ENCODE data around the gene LAMTOR1. TPM values are rescaled to one million over a fixed set of nuclear protein-coding genes. Genes with fewer than 3 reads are reported as not detected.

Gene LAMTOR1
- total RNA-seq, 1 donor from 2014 or later: 82.0 TPM

DNA sequence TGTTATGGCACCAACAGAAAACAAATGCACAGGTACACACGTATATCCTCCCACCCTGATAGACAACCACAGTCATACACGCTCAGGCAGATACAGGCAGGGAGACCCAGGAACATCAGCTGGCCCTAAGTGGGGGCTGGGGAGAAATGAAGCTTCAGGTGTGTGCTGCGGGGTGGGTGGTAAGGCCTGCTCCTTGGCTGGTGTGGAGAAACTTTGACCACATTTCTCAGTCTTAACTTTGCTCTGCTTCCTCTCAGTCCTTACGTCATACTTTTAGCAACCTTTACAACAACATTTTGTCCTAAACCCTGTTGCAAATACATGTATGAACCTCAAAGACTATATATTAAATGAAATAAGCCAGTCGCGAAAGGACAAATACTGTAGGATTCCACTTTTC lies 16.1 kb upstream of the LAMTOR1 start:
- no peak for DNase-seq (ENCODE audit: low read depth)

DNA sequence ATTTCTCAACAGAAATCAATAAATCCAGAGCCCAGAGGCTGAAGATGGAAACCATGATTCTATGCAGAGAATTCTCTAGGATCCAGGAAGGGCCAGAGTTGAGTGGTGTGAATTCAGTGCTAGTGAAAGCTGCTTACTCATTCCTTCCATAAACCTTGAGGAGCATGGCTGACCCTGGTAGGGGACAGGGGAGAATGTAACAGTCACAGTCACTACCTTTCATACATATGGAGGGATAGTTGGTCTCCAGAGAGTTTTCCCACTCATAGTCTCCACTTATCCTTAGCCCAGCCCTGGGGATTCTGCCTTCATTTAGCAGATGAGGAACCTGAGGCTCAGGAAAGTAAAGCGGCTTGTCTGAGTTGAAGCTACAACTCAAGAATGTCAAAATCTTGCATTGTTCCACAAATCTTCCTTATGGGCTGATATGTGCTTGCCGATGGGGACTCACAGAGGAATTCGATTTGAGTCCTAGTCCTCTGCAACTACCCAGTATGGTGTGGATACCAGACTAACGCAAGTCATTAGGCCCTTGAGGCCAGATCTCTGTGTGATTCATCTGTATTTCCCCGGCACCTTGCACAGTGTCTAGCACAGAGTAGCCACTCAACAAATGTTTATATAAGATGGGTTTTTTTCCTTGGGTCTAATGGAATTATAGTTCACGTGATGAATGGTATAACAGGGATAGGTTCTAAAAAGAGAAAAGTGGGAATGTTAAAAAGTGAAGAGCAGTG lies 13.1 kb upstream of the LAMTOR1 start:
- DNase-seq (ENCODE audit: low read depth): no peak

DNA sequence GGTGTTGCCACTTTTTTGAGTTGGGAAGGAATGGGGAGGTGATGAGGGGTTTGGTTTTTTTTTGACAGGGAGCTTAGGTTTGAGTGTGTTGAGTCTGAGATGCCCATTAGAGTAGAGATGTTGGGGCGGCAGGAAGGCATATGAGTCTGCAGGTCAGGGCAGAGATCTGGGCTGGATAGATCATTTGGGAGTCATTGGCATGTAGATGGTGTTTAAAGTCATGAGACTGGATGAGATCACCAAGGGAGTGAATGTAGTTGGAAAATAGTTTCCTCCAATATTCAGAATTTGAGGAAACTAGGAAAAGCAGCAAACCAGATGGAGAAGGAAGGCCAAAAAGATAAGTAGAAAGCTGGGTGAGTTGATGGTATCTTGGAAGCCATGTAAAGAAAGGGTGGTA lies 11.5 kb upstream of the LAMTOR1 start:
- no peak for DNase-seq (ENCODE audit: low read depth)

GRCh38 chr11:72112978-72113808 lies 10.1 kb upstream of the LAMTOR1 start:
- no peak for DNase-seq (ENCODE audit: low read depth)

GRCh38 chr11:72112143-72112977 lies 9.3 kb upstream of the LAMTOR1 start, which contains the start of gene ANAPC15:
ANAPC15 (minus strand) TSS chr11:72112695; CDS start chr11:72111276, 1,419 bp downstream.
- DNase-seq (ENCODE audit: low read depth): peak; percentile 99

GRCh38 chr11:72111300-72112142 lies 8.4 kb upstream of the LAMTOR1 start:
- no peak for DNase-seq (ENCODE audit: low read depth)

GRCh38 chr11:72105888-72106287 lies 2.8 kb upstream of the LAMTOR1 start, which contains the start of gene TOMT:
TOMT (plus strand) TSS chr11:72105924; CDS start chr11:72105952, 28 bp downstream.
- no peak for DNase-seq (ENCODE audit: low read depth)

- no peak for DNase-seq (ENCODE audit: low read depth)
Measured at GRCh38 chr11:72103754-72104167, 664 bp upstream of the LAMTOR1 start.

GRCh38 chr11:72102631-72102945 lies 509 bp downstream of the LAMTOR1 start:
- no peak for DNase-seq (ENCODE audit: low read depth)

GRCh38 chr11:72102162-72102561 lies 935 bp downstream of the LAMTOR1 start:
- no peak for DNase-seq (ENCODE audit: low read depth)

DNA sequence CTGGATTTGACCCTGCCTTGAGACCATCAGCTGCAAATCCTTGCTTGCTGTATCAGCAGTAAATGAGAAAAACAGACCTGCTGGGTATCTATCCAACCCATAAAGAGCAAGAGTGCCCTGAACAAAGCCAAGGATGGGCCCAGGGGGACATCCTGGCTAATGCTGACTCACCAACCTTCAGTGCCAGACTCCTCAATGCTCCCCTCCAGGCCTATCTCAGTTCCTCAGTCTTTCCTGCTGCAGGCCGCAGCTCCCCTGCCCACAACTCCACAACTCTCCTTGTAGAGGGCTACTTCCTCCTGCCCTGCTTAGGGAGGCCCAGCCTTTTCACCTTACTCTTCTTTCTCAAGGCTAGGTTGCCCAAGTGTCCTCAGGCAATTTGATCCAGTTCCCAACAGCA lies 2.6 kb downstream of the LAMTOR1 start:
- DNase-seq (ENCODE audit: low read depth): no peak

DNA sequence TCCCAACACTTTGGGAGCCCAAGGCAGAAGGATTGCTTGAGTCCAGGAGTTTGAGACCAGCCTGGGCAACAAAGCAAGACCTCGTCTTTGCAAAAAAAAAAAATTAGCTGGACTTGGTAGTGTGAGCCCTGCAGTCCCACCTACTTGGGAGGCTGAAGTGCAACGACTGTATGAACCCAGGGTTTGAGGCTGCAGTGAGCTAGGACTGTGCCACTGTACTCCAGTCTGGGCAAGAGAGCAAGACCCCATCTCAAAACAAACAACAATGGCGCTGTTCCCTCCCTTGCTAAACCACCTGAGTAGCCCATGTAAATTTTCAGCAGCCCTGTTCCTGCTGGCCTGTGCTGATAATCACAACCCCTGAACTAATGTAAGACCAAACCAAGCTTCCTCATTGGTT lies 3.1 kb downstream of the LAMTOR1 start:
- no peak for DNase-seq (ENCODE audit: low read depth)

- DNase-seq (ENCODE audit: low read depth): no peak
Measured at GRCh38 chr11:72098741-72099140, 4.4 kb downstream of the LAMTOR1 start.

DNA sequence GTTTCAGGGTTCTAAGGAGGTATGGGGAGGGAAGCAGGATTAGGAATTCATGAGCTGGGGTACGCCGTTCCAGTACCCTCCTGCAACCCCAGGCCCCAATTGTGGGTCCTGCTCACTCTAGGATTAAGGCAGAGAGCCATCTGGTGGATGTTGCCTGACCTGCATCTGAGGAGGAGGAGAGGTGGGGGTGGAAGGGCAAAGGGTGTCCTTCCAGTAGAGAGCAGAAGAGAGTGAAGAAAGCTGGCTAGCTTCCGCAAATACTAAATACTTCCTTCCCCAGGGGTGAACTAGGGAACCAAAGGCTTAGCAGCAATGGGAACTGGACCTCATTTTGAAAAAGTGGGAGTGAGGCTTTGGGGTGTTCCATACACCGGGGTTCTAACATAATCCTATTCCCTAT lies 11.8 kb downstream of the LAMTOR1 start:
- DNase-seq (ENCODE audit: low read depth): peak; percentile 58

GRCh38 chr11:72088076-72088808 lies 14.9 kb downstream of the LAMTOR1 start:
- DNase-seq (ENCODE audit: low read depth): no peak

DNA sequence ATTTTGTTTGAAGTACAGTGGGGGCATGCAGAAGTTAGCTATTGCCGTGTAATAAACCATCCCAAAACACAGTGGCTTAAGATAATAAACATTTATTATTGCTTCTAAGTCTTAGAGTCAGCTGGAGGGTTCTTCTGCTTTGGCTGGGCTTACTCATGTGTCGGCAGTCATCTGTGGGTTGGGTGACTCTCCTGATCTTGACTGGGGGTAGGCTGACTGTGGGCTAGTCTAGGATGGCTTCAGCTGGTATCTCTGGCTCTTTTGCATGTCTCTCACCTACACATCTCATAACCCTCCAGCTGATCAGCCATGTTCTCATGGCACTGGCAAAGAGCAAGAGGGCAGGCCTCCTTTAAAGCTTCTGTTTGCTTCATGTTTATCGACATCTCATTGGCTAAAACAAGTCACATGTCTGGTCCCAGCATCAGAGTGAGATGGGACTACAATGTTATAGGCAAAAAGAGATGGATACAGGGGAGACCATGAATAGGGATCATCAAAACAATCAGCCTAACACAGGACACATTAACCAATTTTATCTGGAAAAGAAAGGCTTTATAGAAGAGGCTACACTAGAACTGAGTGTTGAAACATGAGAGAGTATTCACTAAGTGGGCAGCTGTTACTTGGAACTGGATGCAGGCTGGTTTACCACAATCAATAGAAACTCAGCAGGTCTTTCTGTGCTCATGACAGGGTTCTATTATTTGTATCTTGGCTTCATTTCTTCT lies 17.3 kb downstream of the LAMTOR1 start:
- DNase-seq (ENCODE audit: low read depth): no peak

DNA sequence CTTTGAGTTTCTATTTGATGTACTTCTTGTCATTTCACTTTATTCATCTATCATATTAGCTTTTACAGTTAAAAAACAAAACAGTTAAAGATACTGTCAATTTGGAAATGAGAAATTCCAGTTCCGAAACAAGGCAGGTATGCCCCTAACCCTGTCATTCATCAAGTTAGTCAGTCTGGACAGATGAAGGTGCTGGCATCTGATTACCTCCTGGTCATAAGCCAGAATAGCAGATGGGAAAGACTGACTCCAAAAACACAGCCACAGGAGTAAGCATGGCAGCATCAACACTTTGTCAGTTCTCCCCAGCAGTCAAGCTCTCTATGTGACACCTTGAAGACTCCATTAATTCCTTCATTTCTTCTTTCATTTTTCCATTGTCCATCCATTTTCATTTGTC lies 18.1 kb downstream of the LAMTOR1 start:
- no peak for DNase-seq (ENCODE audit: low read depth)

GRCh38 chr11:72084076-72084475 lies 19.0 kb downstream of the LAMTOR1 start:
- DNase-seq (ENCODE audit: low read depth): no peak

- no peak for DNase-seq (ENCODE audit: low read depth)
Measured at GRCh38 chr11:72083414-72083813, 19.7 kb downstream of the LAMTOR1 start.
